Lower leg skin (tissue), 3 donors: ENCODE measurements around the gene FGF22.

Source experiments
- POLR2A ChIP-seq, 2 donors: fragments of 450-650 bp; IDR thresholded peaks; one replicate each; pipeline ENCODE4 v1.6.1; 2016 to 2017; ENCODE audit warnings: antibody characterized with exemption in 2 of 2, mild to moderate bottlenecking in 1 of 2, moderate library complexity in 1 of 2
- TF ChIP-seq, protein P1 (sequence below), 3 donors: fragments of 450-650 bp; IDR thresholded peaks; one replicate each; pipeline ENCODE4 v1.5.1; 2016; ENCODE audit warnings: antibody characterized with exemption in 3 of 3, mild to moderate bottlenecking in 3 of 3, moderate library complexity in 2 of 3

DNA sequence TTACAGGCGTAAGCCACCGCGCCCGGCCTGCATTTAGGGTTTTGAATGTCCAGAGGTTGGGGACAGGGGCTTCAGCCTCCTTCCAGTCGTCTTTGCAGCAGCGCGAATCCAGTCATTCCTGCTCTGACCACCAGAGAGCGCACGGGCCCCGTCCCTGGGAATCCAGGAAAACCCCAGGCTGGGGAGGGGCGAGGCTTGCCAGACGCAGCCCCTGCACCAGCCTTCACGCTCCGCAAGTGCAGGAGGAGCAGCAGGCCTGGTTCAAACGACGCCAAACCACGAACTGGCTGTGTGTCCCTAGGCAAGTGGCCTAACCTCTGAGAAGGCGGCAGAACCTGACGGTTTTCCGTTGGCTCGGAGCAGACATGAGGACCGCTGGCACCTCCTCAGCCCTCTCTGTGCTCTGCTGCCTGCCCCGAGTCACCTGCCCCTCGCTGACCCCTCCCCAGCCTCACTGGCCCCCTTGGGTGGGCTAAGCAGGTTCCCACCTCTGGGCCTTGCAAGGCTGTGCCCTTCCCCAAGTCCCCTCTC is 25.3 kb downstream of the FGF22 start:
- TF ChIP-seq, protein P1, sequence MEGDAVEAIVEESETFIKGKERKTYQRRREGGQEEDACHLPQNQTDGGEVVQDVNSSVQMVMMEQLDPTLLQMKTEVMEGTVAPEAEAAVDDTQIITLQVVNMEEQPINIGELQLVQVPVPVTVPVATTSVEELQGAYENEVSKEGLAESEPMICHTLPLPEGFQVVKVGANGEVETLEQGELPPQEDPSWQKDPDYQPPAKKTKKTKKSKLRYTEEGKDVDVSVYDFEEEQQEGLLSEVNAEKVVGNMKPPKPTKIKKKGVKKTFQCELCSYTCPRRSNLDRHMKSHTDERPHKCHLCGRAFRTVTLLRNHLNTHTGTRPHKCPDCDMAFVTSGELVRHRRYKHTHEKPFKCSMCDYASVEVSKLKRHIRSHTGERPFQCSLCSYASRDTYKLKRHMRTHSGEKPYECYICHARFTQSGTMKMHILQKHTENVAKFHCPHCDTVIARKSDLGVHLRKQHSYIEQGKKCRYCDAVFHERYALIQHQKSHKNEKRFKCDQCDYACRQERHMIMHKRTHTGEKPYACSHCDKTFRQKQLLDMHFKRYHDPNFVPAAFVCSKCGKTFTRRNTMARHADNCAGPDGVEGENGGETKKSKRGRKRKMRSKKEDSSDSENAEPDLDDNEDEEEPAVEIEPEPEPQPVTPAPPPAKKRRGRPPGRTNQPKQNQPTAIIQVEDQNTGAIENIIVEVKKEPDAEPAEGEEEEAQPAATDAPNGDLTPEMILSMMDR (IDR thresholded peaks at IDR 0.05) = peak in 1 of 3 donors; percentile 88
- TF ChIP-seq POLR2A (IDR thresholded peaks at IDR 0.05) = no peak
